HG02610 (cell line): ENCODE data around the gene PPP5C.
"Not testable (repeated sequence)": the region's sequence is repeated elsewhere in the genome, so short reads cannot be mapped to it uniquely, and the experiment has no call there.

Experiments used
- ATAC-seq: cut with Tn5 transposase; IDR thresholded peaks from one replicate; pipeline ENCODE4 v1.9.1; 2021; ENCODE audit warnings: mild to moderate bottlenecking, moderate library complexity; ENCODE audit not compliant: unreplicated experiment

PPP5C gene

DNA sequence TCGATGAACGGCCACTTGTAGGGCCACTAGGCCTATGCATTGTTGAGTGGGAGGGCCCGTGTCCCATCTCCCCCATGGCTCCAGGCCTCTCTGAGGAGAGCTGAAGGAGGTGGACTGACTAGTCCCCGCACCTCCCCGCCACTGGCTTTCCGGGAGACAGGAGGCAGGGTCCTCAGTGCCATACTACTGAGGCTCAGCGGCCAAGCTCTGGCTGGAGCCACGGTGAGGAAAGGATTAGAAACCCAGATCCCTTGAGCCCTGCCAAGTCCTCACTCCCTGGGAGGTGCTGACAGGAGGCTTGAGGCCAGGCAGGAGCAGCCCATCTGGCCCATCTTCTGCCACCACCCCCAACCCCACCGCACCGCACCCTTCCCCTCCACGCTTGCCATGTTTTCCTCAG, 37.5 kb downstream of the PPP5C start:
- no peak for ATAC-seq

DNA sequence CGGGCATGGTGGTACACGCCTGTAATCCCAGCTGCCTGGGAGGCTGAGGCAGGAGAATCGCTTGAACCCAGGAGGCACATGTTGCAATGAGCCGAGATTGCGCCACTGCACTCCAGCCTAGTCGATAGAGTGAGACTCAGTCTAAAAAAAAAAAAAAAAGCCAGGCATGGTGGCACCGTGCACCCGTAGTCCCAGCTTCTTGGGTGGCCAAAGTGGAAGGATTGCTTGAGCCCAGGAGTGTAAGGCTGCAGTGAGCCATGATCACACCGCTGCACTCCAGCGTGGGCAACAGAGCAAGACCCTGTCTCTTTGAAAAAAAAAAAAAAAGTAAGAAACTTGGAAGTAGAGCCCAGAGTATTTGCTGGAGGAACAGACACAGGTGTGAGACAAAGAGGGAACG, 38.7 kb downstream of the PPP5C start:
- ATAC-seq: no peak

DNA sequence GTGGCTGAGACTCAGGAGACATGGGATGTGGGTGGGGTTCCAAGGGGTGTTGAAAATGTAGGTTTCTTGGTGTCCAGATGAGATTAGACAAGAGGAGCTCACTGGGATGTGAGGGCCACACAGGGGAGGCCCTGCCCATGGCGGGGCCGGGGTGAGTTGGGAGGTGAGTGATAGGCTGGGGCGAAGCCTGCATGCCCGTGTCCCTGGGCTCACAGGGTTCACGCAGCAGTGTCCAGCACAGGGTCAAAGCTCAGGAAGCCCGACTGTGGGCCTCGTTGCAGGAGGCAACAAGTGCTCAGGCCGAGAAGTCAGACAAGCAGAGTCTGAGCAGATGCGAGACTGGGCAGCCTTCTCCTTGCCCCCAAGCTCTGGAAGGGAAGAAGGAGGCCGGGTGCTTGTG, 39.3 kb downstream of the PPP5C start:
- no peak for ATAC-seq

DNA sequence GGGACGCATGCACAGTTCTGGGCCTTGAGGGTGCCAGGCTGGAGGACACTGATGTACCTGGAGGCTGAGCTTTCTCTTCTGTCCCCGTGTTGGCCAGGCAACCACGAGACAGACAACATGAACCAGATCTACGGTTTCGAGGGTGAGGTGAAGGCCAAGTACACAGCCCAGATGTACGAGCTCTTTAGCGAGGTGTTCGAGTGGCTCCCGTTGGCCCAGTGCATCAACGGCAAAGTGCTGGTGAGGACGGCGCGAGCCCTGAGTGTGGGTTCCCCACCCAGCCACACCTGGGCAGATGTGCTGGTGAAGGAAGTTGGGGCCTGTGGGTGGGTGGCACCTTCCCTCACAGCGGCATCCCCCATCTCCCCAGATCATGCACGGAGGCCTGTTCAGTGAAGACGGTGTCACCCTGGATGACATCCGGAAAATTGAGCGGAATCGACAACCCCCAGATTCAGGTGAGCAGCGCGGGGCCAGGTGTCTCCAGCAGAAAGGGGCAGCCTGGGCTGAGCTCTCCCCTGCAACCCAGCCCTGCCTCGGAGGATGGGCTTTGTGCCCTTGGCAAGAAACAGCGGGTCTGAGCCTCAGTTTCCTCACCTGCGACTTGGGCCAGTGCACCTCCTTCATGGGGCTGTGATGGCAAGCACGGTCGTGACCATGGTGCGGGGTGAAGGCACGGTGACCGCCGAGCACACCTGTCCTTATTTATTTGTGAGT, 40.3 kb downstream of the PPP5C start:
- ATAC-seq: no peak

DNA sequence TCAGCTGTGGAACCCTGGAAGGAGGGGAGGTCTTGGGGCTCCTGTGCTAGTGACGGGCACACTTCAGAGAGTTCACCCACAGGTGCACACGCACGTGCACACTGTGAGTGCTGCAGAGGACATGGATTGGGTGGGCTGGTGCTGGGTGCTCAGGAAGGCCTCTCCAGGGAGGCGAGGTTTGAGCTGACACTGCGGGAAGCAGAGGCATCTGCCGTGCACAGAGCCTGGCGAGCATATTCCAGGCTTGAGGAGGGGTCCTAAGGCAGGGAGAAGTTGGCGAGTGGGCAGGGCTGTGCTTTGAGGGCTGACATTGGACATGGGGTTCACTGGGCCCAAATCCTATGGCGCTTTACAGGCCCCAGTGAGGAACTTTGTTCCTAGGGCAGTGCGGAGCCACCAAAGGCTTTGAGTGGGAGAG, 40.8 kb downstream of the PPP5C start:
- no peak for ATAC-seq

DNA sequence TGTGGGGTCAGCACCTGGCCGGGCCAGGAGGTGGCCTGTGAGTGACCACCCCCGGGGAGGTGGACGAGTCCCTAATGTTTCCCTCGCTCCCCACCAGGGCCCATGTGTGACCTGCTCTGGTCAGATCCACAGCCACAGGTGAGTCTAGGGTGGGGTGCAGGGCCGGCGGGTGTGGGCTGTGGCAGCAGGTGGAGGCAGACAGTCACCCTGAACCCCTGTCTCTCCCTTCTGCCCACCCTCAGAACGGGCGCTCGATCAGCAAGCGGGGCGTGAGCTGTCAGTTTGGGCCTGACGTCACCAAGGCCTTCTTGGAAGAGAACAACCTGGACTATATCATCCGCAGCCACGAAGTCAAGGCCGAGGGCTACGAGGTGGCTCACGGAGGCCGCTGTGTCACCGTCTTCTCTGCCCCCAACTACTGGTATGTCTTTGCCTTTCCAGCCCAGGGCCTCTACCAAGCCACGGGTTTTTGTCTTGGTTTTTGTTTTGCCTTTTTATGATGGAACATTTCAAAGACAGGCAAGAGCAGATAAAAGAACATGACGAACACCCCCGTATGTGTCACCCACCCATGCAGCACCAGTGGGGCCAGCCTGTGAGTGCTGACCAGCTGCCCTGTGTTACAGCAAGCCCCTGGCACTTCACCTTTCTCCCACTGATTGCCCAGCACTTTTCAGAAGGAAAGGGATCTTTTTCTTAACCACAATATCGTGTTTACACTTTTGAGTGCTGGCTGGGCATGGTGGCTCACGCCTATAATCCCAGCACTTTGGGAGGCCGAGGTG, 41.6 kb downstream of the PPP5C start:
- ATAC-seq: no peak

DNA sequence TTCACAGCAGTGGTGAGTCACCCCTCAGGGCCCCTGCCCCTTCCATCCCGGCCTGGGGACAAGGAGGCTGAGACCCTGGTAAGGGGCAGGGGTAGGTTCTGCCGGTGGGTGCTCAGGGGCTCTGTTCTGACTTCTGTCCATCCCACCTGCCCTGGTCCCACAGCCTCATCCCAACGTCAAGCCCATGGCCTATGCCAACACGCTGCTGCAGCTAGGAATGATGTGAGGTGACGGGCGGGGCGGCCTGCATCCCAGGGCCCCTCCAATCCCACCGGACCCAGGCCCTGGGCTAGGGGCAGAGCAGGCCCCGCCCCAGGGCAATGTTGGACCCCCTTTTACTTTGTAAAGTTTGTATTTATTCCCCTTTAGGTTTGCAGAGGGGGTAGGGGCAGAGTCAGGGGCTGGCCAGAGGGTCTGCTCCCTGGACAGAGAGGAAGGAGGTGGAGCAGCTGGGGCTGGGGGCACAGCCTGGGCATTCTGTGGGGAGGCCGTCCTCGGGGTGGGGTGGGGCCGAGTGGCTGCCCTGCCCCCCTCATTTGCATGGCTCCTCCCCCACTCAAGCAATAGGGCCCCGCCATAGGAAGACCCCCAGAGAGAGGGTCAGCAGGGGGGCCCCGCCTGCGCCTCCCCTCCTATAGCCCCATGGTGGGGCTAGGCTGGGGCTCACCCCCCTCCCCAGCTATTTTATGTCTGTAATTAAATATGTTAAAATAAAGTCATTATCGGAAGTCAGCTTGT, 43.4 kb downstream of the PPP5C start:
- ATAC-seq: no peak

DNA sequence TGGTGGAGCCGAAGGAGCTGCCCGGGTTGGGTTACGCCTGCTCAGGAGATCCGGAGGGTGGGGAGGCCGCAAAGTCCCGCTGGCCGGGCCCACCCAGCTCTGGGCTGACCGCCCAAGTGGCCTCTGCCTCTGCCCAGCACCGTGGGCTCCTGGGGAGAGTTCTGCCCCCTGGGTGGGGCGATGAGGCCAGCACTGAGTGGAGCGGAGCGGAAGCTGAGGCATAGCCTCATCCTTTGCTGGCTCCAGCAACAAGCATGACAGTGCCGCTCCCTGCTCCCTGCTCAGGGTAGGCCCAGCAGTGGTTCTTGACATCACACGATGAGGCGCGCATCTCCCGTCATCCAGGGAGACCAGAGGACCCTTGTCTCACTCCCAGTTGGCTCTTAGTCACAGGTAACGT, 44.0 kb downstream of the PPP5C start:
- ATAC-seq: no peak

DNA sequence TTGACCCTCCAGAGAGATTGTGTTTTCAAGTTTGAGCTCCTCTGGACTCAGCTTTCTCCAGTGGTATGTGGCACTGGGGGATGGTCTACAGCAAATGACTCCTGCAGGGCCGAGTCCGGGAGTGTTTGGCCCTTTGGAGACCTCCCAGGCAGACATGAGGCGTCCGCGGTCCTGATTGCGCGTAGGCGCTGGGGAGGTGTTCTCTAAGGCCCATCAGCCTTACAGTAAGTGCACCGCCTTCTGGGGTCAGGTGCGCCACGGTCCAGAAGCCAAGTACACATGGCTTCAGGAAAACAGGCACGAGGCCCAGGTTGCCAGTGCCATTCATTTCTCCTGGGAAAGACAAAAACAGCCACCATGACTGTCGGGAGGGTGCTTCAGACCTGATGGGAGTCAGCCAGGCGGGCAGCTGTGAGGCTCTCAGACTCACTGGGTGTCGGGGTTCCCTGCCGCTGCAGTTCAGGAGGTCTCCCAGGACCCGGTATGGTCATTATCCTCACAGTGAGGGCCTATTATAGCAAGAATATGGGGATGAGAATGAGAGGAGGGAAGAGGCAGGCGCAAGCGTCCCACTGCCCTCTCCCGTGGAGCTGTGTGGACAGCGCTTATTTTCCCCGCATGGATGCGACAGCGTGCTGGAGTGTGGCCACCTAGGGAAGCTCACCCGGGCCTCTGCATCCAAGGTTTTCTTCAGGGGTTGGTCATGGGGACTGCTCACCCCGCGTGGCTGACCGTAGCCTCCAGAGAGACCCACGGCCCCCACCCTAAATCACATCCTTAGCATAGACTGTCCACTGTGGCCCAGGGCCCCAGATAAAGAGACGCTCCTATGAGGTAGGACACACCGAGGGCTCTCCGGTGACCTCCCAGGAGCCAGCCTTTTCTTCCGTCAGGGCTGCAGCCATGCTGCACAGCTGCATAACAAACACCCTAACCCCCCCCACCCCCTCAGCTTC, 44.7 kb downstream of the PPP5C start:
- ATAC-seq: no peak

DNA sequence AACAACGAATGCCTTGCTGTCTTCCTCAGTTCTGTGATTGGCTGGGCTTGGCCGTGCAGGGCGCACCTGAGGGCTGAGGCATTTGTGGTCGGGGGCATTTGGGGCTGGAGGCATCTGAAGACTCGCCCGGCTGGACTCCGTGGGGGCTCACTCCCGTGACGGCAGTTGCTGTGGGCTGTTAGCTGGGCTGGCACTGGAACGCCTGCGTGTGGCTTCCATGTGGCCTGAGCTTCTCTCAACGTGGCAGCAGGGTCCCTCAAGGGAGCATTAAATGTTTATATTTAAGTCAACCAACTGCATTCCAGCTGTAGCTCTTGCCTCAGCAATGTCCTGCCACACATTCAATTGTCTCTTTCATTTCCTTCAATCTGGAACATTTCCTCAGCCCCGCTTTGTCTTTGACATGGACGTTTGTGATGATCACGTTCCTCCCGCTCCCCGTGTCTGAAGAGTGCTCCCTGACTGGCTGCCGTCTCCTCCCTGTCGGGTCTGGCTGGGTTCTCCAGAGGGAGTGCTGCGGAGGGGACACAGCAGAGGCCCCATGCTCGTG, 45.4 kb downstream of the PPP5C start:
- ATAC-seq: no peak

DNA sequence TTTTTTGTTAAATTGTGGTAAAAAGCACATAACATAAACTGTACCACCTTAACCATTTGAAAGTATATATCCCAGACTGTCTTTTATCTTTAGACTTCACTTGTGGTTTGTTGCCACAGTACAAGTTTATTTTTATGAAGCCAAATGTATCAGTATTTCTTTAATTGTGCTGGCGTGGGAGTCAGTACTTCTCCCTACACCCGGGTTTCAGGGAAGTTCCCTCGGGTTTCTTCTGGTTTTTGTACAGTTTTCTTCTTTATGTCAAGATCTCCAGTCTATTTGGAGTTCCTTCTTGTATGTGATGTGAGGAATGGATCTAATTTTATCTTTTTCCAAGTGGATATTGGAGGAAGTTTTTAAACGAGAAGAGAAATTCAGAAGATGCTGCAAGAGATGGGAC, 46.0 kb downstream of the PPP5C start:
- ATAC-seq: no peak

DNA sequence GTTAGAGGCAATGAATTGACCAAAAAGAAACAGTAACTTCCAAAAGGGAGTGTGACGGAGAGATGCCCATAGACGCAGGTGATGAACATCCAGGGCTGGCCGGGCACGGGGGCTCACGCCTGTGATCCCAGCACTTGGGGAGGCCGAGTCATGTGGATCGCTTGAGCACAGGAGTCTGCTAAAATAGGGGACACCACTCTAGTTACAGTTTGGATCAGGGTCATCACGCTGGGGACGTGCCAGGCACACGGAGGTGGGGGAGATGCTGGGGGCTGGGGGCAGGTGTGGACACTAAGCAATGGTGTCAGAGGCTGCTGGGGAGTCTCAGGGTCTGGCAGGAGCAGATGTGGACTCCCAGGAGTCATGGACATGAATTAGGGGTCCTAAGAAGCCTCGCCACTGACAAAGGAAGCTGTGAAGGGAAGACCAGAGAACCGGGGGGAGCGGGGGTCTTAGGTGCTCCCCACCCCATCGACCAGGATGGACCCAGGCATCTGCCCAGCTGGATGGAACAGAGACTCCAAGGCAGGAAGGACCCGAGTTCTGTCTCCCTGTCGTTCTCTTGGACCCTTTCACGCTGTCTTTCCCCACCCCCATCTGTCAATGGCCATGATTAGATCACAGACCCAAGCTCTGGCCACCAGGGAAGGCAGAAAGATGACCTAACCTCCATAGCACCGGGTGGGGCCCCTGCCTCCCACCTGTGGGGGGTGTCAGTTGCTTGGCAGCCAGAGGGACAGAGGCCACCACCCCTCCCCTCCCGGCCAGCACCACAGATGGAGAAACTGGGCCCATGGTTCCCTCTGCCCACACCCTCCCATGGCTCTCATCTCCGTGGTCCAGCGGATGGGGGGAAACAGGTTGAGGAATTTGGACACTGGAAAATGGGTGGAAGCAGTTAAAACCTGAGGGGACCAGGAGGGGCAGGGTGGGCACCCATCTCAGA, 46.8 kb downstream of the PPP5C start:
- no peak for ATAC-seq

DNA sequence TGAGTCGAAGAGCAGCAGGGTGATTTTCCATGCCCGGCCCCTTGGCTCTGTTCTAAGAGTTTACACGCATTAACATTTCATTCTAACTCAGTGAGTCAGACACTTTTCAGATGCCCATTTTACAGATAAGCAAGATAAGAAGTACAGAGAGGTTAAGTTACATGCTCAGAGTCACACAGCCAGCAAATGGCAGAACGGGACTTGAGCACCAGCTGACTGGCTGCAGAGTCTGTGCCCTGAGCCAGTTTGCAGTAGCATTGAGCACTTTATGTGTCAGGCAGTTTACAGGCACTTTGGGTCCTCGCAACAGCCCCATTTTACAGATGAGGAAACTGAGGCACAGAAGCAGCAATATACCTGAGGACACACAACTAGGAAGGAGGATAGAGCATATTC, 47.5 kb downstream of the PPP5C start:
- ATAC-seq: no peak

DNA sequence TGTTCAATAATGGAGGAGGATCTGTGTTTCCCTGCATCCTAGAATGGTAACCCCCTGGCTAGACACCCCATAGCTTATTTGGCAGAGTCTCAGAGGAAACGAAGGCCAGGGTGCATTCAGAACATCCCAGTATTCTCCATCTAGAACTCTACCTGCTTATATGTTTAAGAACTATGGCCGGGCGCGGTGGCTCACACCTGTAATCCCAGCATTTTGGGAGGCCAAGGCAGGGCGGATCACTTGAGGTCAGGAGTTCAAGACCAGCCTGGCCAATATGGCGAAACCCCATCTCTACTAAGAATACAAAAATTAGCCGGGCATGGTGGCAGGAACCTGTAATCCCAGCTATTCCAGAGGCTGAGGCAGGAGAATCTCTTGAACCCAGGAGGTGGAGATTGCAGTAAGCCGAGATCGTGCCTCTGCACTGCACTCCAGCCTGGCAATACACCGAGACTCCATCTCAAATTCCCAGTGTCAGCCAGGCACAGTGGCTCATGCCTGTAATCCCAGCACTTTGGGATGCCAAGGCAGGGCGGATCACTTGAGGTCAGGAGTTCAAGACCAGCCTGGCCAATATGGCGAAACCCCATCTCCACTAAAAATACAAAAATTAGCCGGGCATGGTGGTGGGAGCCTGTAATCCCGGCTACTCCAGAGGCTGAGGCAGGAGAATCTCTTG, 51.1 kb downstream of the PPP5C start:
- not testable (repeated sequence) for ATAC-seq

DNA sequence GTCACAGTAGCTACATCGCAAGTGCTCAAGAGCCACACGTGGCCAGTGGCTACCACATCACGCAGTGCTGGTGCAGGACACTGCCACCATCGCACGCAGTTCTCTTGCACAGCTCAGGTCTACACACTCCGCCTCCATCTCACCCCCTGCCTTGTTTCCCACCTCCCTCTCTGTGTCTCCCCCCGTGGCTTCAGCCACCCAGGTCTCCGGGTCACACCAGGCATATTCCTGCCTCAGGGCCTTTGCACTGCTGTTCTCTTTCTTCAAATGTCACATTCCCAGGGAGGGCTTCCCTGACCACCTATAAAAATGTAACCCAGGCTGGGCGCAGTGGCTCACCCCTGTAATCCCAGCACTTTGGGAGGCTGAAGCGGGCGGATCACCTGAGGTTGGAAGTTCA, 55.8 kb downstream of the PPP5C start:
- ATAC-seq: no peak

DNA sequence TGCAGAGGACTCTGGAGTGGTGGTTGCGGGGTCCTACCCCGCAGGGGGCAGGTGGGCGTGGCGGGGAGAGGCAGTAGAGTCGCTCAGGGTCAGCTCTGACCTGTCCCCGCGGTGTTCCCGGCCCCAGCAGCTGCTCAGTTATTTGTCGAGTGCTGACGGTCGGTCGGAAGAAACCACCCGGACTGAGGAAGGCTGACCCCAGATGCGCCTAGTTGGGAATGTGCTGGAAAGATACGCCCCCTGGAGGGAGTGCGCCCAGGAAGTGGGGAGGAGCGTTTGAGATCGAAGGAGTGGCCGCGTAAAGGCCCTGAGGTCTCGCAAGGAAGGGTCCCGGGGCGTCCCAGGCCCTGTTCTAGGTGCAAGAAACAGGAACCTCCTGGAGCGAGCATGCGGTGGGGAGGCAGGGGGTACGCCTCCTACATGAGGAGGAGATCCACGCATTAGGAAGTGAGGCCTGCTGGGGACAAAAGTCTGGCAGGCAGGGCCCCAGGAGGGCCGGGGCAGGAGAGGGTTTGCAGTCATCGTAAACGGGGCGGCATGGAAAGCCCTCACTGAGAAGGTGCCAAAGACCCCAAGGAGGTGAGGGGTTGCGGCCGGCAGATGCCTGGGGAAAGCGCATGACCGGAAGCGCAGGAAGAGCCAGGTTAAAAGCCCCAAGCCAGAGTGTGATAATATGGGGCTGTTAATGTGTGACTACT, 57.3 kb downstream of the PPP5C start:
- no peak for ATAC-seq

DNA sequence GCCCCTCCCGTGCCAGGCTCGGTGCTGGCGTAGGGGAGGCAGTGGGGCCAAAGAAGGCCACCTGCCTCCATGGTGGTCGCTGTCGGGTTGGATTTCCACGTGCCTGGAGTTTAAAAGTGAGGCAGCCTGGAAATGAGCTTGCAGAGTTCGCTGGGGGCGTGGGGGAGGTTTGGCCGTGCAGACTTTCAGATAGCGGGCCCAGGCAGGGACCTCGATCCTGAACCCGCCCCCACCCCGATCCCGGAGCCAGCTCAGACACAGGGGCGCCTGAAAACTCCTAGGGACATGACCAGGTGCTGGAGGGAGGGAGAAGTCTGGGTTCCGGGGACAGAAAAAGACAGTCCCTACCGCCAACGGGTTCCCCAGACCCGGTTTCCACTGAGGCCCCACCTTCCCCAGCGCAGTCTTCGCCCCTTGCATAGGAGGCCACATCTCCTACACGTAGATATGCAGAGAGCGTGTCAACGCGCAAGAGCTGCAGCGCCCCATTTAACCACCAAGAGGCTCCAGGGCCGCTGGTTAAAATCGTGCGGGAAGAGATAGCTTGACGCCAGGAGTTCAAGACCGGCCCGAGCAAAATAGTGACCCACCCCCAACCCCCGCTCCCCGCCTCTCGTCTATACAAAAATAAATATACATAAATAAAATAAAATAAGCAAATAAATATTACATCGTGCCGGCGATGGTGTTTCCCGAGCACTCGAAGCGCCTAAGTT, 58.0 kb downstream of the PPP5C start:
- no peak for ATAC-seq

DNA sequence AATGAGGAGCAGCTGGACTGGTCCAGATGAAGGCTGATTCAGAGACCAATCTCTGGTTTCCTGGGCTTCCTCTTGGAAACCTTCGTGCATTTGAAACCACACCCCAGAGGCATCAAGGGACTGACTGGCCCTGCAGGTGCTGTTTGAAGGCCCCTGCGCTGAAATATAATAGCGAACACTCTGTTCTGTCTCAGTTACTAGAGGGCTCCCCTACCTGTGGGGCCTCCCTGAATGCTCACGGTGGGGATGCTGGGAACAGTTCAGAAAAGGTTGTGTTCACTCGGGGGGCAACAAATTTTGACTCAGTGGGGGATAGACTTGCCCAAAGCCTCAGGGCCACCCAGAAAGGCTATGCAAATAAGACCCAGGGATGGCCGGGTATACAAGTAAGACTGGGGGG, 60.1 kb downstream of the PPP5C start:
- ATAC-seq: no peak
